ENCODE measurements around the gene NEU4.
"Not testable (repeated sequence)": the region's sequence is repeated elsewhere in the genome, so short reads cannot be mapped to it uniquely, and the experiment has no call there.

NEU4 gene

GRCh38 chr2:241814393-241814642 is 5.3 kb downstream of the NEU4 start:
- no peak for DNase-seq

GRCh38 chr2:241814643-241815476 is 5.9 kb downstream of the NEU4 start:
- DNase-seq: no peak

GRCh38 chr2:241815477-241816430 is 6.8 kb downstream of the NEU4 start:
- DNase-seq: no peak

- no peak for DNase-seq
Measured at GRCh38 chr2:241816431-241817121, 7.6 kb downstream of the NEU4 start.

GRCh38 chr2:241817126-241817820 is 8.3 kb downstream of the NEU4 start:
- no peak for DNase-seq

- DNase-seq: not testable (repeated sequence)
Measured at GRCh38 chr2:241817821-241818215, 8.8 kb downstream of the NEU4 start.

GRCh38 chr2:241818229-241818942 is 9.4 kb downstream of the NEU4 start:
- no peak for DNase-seq

GRCh38 chr2:241818943-241819270 is 9.9 kb downstream of the NEU4 start:
- DNase-seq: no peak

- not testable (repeated sequence) for DNase-seq
Measured at GRCh38 chr2:241819947-241820624, 11.1 kb downstream of the NEU4 start.

- DNase-seq: no peak
Measured at GRCh38 chr2:241820625-241821384, 11.8 kb downstream of the NEU4 start.

- no peak for DNase-seq
Measured at GRCh38 chr2:241821460-241822263, 12.7 kb downstream of the NEU4 start.

- no peak for DNase-seq
Measured at GRCh38 chr2:241822264-241822623, 13.3 kb downstream of the NEU4 start.

GRCh38 chr2:241823531-241824437 is 14.8 kb downstream of the NEU4 start:
- DNase-seq: not testable (repeated sequence)

GRCh38 chr2:241827394-241827793 is 18.4 kb downstream of the NEU4 start:
- DNase-seq: no peak

- no peak for DNase-seq
Measured at GRCh38 chr2:241833101-241833663, 24.2 kb downstream of the NEU4 start.

GRCh38 chr2:241833756-241834526 is 24.9 kb downstream of the NEU4 start:
- DNase-seq: not testable (repeated sequence)

GRCh38 chr2:241834527-241835210 is 25.7 kb downstream of the NEU4 start:
- DNase-seq: no peak

All from CD4-positive, alpha-beta T cell treated with Interleukin-21 for 1 hour (primary cell).